PC-3 (cell line): ENCODE measurements around the gene PSORS1C1. TPM values are rescaled to one million over a fixed set of nuclear protein-coding genes. Genes with fewer than 3 reads are reported as not detected.

Source experiments
- ATAC-seq: fragments of 200-7000 bp; cut with Tn5 transposase; 2 replicates; pipeline ENCODE4 v1.9.1; 2020; ENCODE audit warnings: mild to moderate bottlenecking, moderate library complexity
- BruUV-seq: library from RNA; stranded (reverse); fragments of 400-500 nt; replicated peaks from 2 replicates; lab custom pipeline; 2021; lab: Mats Ljungman, UMichigan
- CTCF ChIA-PET: fragments of 300-600 bp; sonication (Branson Sonifier 250); formaldehyde crosslinking; loops from one replicate; lab custom pipeline; 2022; ENCODE audit warnings: antibody characterized with exemption; lab: Charles Lee
- POLR2A ChIA-PET: fragments of 300-600 bp; sonication (Branson Sonifier 250); formaldehyde crosslinking; loops from one replicate; lab custom pipeline; 2022; ENCODE audit warnings: antibody characterized with exemption; ENCODE audit not compliant: unreplicated experiment; lab: Charles Lee
- DNase-seq: peaks from one replicate; pipeline ENCODE4 v3.0.0-alpha.2; 2015
- H2AFZ ChIP-seq: fragments of 300-600 bp; sonication (generic); 2 replicates; pipeline ENCODE4 v1.6.0; 2016; ENCODE audit warnings: antibody characterized with exemption, low read length
- H3F3A ChIP-seq: fragments of 300-600 bp; sonication (generic); one replicate; pipeline ENCODE4 v1.6.0; 2017; ENCODE audit warnings: antibody characterized with exemption, low read length, control low read depth, mild to moderate bottlenecking; ENCODE audit not compliant: unreplicated experiment
- H3K27ac ChIP-seq: fragments of 300-600 bp; sonication (generic); 2 replicates; pipeline ENCODE4 v1.5.1; 2016; ENCODE audit warnings: mild to moderate bottlenecking, low read length
- H3K27me3 ChIP-seq: fragments of 300-600 bp; sonication (generic); 2 replicates; pipeline ENCODE4 v1.6.1; 2016; ENCODE audit warnings: low read length, mixed read lengths
- H3K36me3 ChIP-seq: fragments of 300-600 bp; sonication (generic); 2 replicates; pipeline ENCODE4 v1.6.1; 2016; ENCODE audit warnings: low read depth, mixed run types, low read length, mixed read lengths
- H3K4me1 ChIP-seq: fragments of 300-600 bp; sonication (generic); 2 replicates; pipeline ENCODE4 v1.5.1; 2016; ENCODE audit warnings: low read length; ENCODE audit not compliant: insufficient read depth
- H3K4me2 ChIP-seq: fragments of 300-600 bp; sonication (generic); 2 replicates; pipeline ENCODE4 v1.6.0; 2016; ENCODE audit warnings: low read length
- H3K4me3 ChIP-seq: fragments of 300-600 bp; sonication (generic); 2 replicates; pipeline ENCODE4 v1.5.1; 2016; ENCODE audit warnings: mild to moderate bottlenecking, low read length, mixed read lengths
- H3K79me2 ChIP-seq: fragments of 300-600 bp; sonication (generic); 2 replicates; pipeline ENCODE4 v1.6.1; 2017; ENCODE audit warnings: low read length, mixed read lengths
- H3K9ac ChIP-seq: fragments of 300-600 bp; sonication (generic); 2 replicates; pipeline ENCODE4 v1.6.0; 2016; ENCODE audit warnings: mild to moderate bottlenecking, low read length
- H3K9me2 ChIP-seq: fragments of 300-600 bp; sonication (generic); replicated peaks from 2 replicates; pipeline ENCODE4 v1.6.1; 2016; ENCODE audit warnings: mixed run types, low read length, mixed read lengths
- H3K9me3 ChIP-seq: fragments of 300-600 bp; sonication (generic); 2 replicates; pipeline ENCODE4 v1.6.1; 2016; ENCODE audit warnings: low read length, mixed read lengths
- H4K20me1 ChIP-seq: fragments of 300-600 bp; sonication (generic); 2 replicates; pipeline ENCODE4 v1.6.1; 2016; ENCODE audit warnings: low read length, mixed read lengths
- CTCF ChIP-seq: fragments of 300-600 bp; sonication (generic); conservative IDR thresholded peaks from 2 replicates; pipeline ENCODE4 v1.5.1; 2017; ENCODE audit warnings: antibody characterized with exemption, low read depth, mild to moderate bottlenecking, low read length
- EZH2 ChIP-seq: fragments of 300-600 bp; sonication (generic); IDR thresholded peaks from one replicate; pipeline ENCODE4 v1.6.1; 2017; ENCODE audit warnings: antibody characterized with exemption, mild to moderate bottlenecking, low read length; ENCODE audit not compliant: unreplicated experiment
- EZH2phosphoT487 ChIP-seq: fragments of 300-600 bp; sonication (generic); IDR thresholded peaks from 2 replicates; pipeline ENCODE4 v1.6.1; 2018; ENCODE audit warnings: mild to moderate bottlenecking, antibody characterized with exemption, low read length, borderline replicate concordance
- intact Hi-C: fragments of 100-400 bp; cut with micrococcal nuclease; formaldehyde crosslinking; loops from 2 replicates; pipeline ENCODE4 v1.9.0; 2023
- total RNA-seq: library from RNA; depleted of rRNA; stranded (reverse); fragments of >200 nt; gene quantifications from 2 replicates; pipeline ENCODE4 v1.2.3, GENCODE V29; 2014

The PSORS1C1 gene
- total RNA-seq, 1 experiment from 2014 or later: 2.0 TPM

GRCh38 chr6:31142361-31142761 lies 27.8 kb downstream of the PSORS1C1 start:
- no peaks in the 10 kb centered on the region for H3F3A ChIP-seq
- ATAC-seq (no peak), DNase-seq (no peak)
- no peaks in the 10 kb centered on the region for H3K79me2 ChIP-seq
- H3K36me3 ChIP-seq: no peaks in the 10 kb centered on the region
- no peaks in the 10 kb centered on the region for H3K27me3 ChIP-seq
- no peak overlapping the region for H3K27ac ChIP-seq
- intact Hi-C loops: no loop called here
- TF ChIP-seq EZH2: no peak
- ChIA-PET POLR2A (no interaction called here), CTCF (no interaction called here)
- peaks cover 4% of the 10 kb centered on the region; the same call in 1 of the 2 replicates for H3K4me1 ChIP-seq
- H4K20me1 ChIP-seq: no peaks in the 10 kb centered on the region
- H3K9ac ChIP-seq: no peak overlapping the region
- H2AFZ ChIP-seq: no peak overlapping the region
- no TSS peak for BruUV-seq
- no peaks in the 10 kb centered on the region for H3K9me3 ChIP-seq
- H3K4me2 ChIP-seq: no peak overlapping the region
- no peak overlapping the region for H3K4me3 ChIP-seq
- H3K9me2 ChIP-seq: no peaks in the 10 kb centered on the region

- CTCF ChIA-PET: no interaction called here
These were observed 28.5 kb downstream of the PSORS1C1 start for GRCh38 chr6:31143148-31143547.

GRCh38 chr6:31144296-31144969 lies 29.8 kb downstream of the PSORS1C1 start:
- no peak overlapping the region for H3K27ac ChIP-seq
- CTCF ChIA-PET: no interaction called here
- no peak overlapping the region for H3K9ac ChIP-seq
- intact Hi-C loops: no loop called here
- no peak overlapping the region for H3K4me2 ChIP-seq
- no peaks in the 10 kb centered on the region for H3K79me2 ChIP-seq
- no TSS peak for BruUV-seq
- no peak overlapping the region for H3K4me3 ChIP-seq
- no peaks in the 10 kb centered on the region for H3K9me2 ChIP-seq
- H3K27me3 ChIP-seq: no peaks in the 10 kb centered on the region
- no peaks in the 10 kb centered on the region for H3K9me3 ChIP-seq
- H4K20me1 ChIP-seq: no peaks in the 10 kb centered on the region
- POLR2A ChIA-PET: no interaction called here
- DNase-seq (no peak), ATAC-seq (no peak)
- H3K4me1 ChIP-seq: no peaks in the 10 kb centered on the region
- TF ChIP-seq EZH2phosphoT487: no peak
- no peak for TF ChIP-seq CTCF
- TF ChIP-seq EZH2: no peak
- H2AFZ ChIP-seq: no peak overlapping the region
- H3F3A ChIP-seq: no peaks in the 10 kb centered on the region
- H3K36me3 ChIP-seq: no peaks in the 10 kb centered on the region

More at GRCh38 chr6:31143148-31143547, 28.5 kb downstream of the PSORS1C1 start:
- Histone ChIP-seq H3K4me1 (peaks cover 4% of the 10 kb centered on the region; the same call in 1 of the 2 replicates), H3K4me2 (no peak overlapping the region), H3K36me3 (no peaks in the 10 kb centered on the region), H3K9me2 (no peaks in the 10 kb centered on the region), H3K27me3 (no peaks in the 10 kb centered on the region), H3K4me3 (no peak overlapping the region), H3F3A (no peaks in the 10 kb centered on the region), H3K9ac (no peak overlapping the region), H3K79me2 (no peaks in the 10 kb centered on the region), H3K9me3 (no peaks in the 10 kb centered on the region), H2AFZ (no peak overlapping the region), H4K20me1 (no peaks in the 10 kb centered on the region), H3K27ac (no peak overlapping the region)
- POLR2A ChIA-PET: no interaction called here
- no peak for DNase-seq
- BruUV-seq: no TSS peak
- no peak for ATAC-seq
- TF ChIP-seq CTCF (no peak), EZH2 (no peak), EZH2phosphoT487 (no peak)
- intact Hi-C loops: no loop called here
